ACC112 (cell line): Measurements from ENCODE around the gene ACE.

Experiments
- H2AFZ ChIP-seq: fragments of 200-600 bp; sonication (generic); one replicate; pipeline ENCODE4 v1.6.0; 2017; ENCODE audit warnings: antibody characterized with exemption, low read length; ENCODE audit not compliant: unreplicated experiment
- H3K27ac ChIP-seq: fragments of 200-600 bp; sonication (generic); 2 replicates; pipeline ENCODE4 v1.5.1; 2014; ENCODE audit warnings: low read depth, mild to moderate bottlenecking, antibody characterized with exemption, low read length, moderate library complexity
- H3K27me3 ChIP-seq: fragments of 200-600 bp; sonication (generic); 2 replicates; pipeline ENCODE4 v1.6.1; 2014; ENCODE audit warnings: mild to moderate bottlenecking, antibody characterized with exemption, low read length, moderate library complexity, mixed read lengths; ENCODE audit not compliant: insufficient read depth
- H3K36me3 ChIP-seq: fragments of 200-600 bp; sonication (generic); 2 replicates; pipeline ENCODE4 v1.6.1; 2016; ENCODE audit warnings: mild to moderate bottlenecking, antibody characterized with exemption, low read length, moderate library complexity, mixed read lengths; ENCODE audit not compliant: insufficient read depth
- H3K4me1 ChIP-seq: fragments of 200-600 bp; sonication (generic); one replicate; pipeline ENCODE4 v1.6.1; 2016; ENCODE audit warnings: low read length, mixed read lengths; ENCODE audit not compliant: insufficient read depth, unreplicated experiment, control insufficient read depth
- H3K4me3 ChIP-seq: fragments of 200-600 bp; sonication (generic); 2 replicates; pipeline ENCODE4 v1.5.1; 2014; ENCODE audit warnings: mild to moderate bottlenecking, low read depth, low read length
- H3K79me2 ChIP-seq: fragments of 200-600 bp; sonication (generic); one replicate; pipeline ENCODE4 v1.6.0; 2016; ENCODE audit warnings: low read length; ENCODE audit not compliant: control insufficient read depth, unreplicated experiment, insufficient read depth

Gene ACE

DNA sequence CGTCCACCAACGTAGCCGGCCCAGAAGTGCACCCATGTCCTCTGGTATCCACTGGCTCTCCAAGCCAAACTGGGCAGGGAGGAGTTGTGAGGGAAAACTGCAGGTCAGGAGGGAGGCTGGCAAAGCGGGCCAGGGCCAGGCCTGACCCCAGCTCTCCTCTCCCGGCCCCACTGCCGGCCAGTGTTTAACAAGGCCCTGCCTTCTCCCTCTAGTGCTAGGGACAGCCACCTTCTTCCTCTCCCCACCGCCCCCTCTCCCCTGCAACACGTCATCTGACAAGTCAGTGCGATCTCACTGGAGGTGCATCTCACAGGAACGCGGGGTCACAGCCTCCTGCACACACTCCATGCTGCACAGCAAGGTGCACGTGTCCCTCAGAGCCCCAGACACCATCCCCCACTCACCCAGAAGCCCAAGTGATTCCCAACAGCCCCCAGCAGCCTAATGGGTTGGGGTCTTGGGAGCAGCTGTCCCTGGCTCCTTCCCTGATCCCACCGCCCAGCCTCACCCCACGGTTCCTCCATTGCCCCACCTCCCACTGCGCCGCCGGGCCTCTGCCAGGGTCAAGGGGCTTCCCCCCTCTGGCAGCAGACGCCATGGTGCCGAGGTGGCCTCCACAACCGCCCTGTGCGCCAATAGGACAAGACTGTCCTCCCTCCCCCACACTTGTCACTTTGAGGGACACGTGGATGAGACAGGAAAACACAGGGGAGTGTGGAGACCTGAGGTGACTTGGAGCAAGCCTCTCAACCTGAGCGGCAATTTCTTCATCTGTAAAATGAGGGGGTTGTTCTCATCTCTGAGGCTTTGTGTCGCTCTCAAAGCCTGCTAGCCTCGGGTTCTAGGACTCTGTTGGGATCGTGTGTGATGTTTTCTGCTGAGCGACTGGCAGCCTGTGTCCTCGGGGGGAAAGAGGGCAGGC, 1.1 kb upstream of the ACE start:
- Histone ChIP-seq H3K4me3 (no peak overlapping the region), H3K79me2 (no peaks in the 10 kb centered on the region), H3K27ac (no peak overlapping the region), H3K4me1 (peaks cover 12% of the 10 kb centered on the region), H3K36me3 (no peaks in the 10 kb centered on the region), H2AFZ (no peak overlapping the region), H3K27me3 (no peaks in the 10 kb centered on the region)

DNA sequence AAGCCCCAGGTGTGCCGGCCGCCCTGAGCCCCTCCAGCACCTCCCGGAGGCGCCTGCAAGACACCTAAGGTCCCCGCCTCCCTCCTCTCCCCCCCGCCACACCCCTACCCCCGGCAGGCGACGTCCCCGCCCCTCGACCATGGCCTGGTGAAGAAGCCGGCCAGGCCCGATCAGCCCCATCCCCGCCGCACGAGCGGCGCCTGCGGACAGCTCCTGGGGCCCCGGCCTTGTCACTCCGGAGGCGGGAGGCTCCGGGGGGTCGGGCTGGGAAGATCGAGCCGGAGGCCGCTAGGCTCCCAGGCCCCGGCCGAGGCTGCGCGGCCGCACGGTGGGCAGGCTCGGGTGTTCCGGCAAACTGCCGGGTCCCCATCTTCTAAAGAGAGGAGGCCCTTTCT, 405 bp upstream of the ACE start:
- H2AFZ ChIP-seq: peak overlapping the region; percentile 83
- H3K27ac ChIP-seq: no peak overlapping the region
- H3K27me3 ChIP-seq: no peaks in the 10 kb centered on the region
- H3K36me3 ChIP-seq: no peaks in the 10 kb centered on the region
- peaks cover 12% of the 10 kb centered on the region for H3K4me1 ChIP-seq
- peak overlapping the region; percentile 79 for H3K4me3 ChIP-seq
- no peaks in the 10 kb centered on the region for H3K79me2 ChIP-seq

DNA sequence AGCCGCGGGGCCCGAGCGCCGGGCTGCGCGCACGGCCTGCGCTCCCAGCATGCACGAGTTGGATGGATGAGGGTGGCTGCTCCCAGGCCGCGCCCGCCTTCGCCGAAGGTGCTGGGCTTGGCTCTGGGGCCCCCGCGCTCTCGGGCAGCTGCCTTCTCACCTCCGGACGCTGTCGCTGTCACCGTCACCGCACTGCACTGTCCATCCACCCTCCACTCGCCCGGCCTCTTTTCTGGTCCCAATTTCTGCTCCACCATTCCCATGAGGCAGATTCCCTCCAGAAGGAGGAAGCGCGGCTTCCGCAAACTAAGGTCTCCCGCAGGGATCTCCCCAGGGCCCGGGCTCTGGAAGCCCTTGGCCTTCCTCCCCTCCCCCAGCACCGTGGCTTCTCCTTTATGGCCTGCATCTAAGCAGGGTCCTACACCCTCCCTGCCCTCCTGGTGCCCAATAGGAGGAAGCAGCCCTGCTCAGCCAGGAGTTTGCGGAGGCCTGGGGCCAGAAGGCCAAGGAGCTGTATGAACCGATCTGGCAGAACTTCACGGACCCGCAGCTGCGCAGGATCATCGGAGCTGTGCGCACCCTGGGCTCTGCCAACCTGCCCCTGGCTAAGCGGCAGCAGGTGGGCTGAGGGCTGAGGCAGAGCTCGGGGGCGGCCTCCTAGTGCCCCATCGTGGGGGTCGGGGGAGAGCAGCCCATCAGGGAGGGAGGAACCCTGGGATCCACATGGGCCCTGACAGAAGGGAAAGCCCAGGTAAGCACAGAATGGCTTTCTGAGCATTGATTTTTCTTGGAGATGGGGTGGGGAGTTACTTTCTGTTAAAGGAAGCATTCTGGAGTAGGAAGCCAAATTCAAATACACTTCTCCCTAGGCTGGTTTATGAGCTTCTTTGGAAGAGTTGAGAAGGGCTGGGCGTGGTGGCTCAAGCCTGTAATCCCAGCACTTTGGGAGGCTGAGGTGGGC, 899 bp downstream of the ACE start:
- Histone ChIP-seq H3K4me3 (peak overlapping the region; percentile 79), H2AFZ (peak overlapping the region; percentile 83), H3K79me2 (no peaks in the 10 kb centered on the region), H3K27ac (no peak overlapping the region), H3K27me3 (no peaks in the 10 kb centered on the region), H3K36me3 (no peaks in the 10 kb centered on the region), H3K4me1 (peaks cover 12% of the 10 kb centered on the region)

DNA sequence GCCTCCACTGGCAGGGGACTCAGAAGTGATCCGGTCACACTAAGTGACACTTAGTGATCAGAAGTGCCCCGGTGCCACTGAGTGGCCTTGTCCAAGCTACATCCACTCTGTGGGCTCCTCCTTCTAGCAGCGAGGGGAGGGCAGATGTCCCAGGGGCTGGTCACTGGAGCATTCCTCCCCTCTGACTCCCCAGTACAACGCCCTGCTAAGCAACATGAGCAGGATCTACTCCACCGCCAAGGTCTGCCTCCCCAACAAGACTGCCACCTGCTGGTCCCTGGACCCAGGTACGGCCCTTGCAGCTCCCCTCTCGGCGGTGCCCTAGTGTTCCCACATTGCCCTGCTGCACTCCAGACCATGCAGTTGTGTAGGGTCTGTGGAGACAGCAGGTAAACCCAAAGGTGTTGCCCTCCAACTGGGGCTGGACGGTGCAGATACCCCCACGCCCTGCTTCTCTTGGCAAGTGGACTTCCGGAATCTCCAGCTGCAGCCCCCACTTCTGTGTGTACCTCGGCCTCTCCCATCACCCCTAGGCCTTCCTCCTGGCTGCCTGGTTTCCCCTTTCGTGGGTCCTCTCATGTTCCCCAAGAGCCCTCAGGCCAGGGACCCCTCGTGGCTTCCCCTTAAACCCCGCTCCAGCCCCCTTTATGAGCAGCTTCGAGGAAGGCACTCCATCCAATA, 2.1 kb downstream of the ACE start:
- H3K79me2 ChIP-seq: no peaks in the 10 kb centered on the region
- no peaks in the 10 kb centered on the region for H3K36me3 ChIP-seq
- H2AFZ ChIP-seq: peak overlapping the region; percentile 50
- no peak overlapping the region for H3K27ac ChIP-seq
- no peaks in the 10 kb centered on the region for H3K27me3 ChIP-seq
- H3K4me1 ChIP-seq: peaks cover 12% of the 10 kb centered on the region
- no peak overlapping the region for H3K4me3 ChIP-seq

DNA sequence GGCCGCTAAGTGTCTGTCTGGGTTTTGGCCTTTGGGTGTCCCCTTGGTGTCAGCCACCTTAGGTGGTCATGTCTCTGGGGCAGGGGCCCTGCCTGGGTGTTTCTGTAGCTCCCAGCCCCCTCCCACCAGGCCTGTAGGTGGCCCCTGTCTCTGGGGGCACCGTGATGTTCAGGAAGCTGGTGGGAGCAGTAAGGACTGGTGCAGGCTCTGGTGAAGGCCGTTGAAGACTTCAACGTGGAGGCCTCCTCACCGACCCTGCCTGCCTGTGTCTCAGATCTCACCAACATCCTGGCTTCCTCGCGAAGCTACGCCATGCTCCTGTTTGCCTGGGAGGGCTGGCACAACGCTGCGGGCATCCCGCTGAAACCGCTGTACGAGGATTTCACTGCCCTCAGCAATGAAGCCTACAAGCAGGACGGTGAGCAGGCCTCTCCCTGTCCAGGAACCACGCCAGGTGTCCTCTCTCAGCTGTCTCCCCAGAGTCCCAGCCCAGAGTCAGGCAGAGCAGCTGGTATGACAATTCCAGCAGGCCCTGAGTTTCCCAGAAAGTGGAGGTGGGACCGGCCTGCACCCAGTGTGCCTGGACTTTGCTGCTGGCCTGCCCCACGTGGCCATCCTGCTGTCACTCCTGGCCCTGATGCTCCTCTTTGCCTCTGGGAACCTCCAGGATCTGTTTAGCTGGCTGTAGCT, 2.8 kb downstream of the ACE start:
- Histone ChIP-seq H3K27me3 (no peaks in the 10 kb centered on the region), H3K4me1 (peaks cover 12% of the 10 kb centered on the region), H3K36me3 (no peaks in the 10 kb centered on the region), H3K79me2 (no peaks in the 10 kb centered on the region), H3K4me3 (no peak overlapping the region), H2AFZ (no peak overlapping the region), H3K27ac (no peak overlapping the region)

DNA sequence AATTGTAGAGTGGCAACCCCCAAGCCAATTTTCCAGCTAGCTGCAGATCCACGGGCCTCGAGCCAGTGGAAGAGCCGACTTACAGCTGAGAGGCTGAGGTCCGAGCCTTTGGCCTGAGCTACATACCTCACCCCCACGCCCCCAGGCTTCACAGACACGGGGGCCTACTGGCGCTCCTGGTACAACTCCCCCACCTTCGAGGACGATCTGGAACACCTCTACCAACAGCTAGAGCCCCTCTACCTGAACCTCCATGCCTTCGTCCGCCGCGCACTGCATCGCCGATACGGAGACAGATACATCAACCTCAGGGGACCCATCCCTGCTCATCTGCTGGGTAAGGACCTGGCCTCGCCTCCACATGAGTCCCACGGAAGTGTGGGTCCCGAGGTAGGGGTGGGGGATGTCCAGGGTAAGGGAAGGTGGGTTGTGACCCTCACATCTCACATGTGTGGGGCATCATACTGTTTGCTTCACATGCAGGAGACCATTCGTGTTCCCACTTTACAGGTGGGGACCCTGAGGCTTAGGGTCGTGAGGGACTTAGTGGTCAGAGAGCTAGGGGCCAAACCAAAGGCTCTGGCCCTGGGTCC, 3.4 kb downstream of the ACE start:
- H3K36me3 ChIP-seq: no peaks in the 10 kb centered on the region
- H3K79me2 ChIP-seq: no peaks in the 10 kb centered on the region
- H3K27me3 ChIP-seq: no peaks in the 10 kb centered on the region
- no peak overlapping the region for H3K27ac ChIP-seq
- no peak overlapping the region for H2AFZ ChIP-seq
- peaks cover 12% of the 10 kb centered on the region for H3K4me1 ChIP-seq
- no peak overlapping the region for H3K4me3 ChIP-seq

DNA sequence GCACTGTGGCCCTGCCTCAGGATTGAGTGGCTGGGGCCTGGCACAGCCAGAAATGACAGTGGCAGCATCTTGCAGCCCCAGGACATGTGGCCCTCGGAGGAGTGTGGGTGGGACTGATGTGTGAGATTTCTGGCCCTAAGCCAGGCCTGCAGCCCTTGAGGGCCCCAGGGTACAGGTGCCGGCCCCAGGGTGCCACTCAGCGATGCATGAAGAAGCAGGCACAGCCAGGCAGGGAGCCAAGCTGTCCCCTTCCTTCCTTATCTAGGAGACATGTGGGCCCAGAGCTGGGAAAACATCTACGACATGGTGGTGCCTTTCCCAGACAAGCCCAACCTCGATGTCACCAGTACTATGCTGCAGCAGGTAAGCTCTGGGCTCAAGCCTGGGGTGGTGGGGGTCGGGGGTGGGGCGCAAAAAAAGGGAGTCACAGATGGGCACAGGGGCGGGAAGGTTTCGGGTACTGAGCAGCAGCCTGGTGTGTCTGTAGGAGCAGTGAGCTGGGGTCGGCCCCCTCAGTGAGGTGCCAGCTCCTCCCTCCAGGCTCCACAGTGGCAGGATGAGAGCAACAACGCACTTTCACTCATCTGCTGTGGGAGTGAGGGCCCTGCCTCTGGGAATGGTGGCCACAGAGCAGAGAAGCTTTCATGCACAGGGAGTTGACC, 4.1 kb downstream of the ACE start:
- Histone ChIP-seq H3K27ac (no peak overlapping the region), H3K4me3 (no peak overlapping the region), H3K27me3 (no peaks in the 10 kb centered on the region), H3K4me1 (peaks cover 12% of the 10 kb centered on the region), H2AFZ (no peak overlapping the region), H3K36me3 (no peaks in the 10 kb centered on the region), H3K79me2 (no peaks in the 10 kb centered on the region)

DNA sequence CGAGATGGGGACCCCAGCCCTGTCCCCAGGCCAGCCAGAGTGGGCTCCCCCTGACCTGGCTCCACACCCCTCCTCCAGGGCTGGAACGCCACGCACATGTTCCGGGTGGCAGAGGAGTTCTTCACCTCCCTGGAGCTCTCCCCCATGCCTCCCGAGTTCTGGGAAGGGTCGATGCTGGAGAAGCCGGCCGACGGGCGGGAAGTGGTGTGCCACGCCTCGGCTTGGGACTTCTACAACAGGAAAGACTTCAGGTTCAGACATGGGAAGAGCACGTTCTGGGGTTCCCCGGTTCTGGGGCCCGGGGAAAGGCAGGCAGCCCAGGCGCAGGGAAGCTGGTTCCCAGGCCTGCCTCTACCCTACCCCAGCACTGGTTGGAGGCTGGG, 4.6 kb downstream of the ACE start:
- Histone ChIP-seq H3K4me1 (peaks cover 12% of the 10 kb centered on the region), H3K79me2 (no peaks in the 10 kb centered on the region), H3K27ac (no peak overlapping the region), H2AFZ (no peak overlapping the region), H3K27me3 (no peaks in the 10 kb centered on the region), H3K4me3 (no peak overlapping the region), H3K36me3 (no peaks in the 10 kb centered on the region)

DNA sequence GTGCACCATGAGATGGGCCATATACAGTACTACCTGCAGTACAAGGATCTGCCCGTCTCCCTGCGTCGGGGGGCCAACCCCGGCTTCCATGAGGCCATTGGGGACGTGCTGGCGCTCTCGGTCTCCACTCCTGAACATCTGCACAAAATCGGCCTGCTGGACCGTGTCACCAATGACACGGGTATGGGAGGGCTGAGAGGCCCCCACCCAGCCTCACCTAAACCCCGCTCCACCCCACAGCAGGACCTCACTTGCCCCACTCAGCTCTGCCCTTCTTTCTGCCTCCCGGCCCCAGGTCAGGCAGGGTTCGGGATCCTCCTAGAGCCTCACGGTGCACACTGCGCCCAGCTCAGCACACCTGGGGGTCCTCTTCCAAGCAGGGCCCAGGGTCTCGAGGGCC, 5.6 kb downstream of the ACE start:
- Histone ChIP-seq H3K36me3 (no peaks in the 10 kb centered on the region), H3K4me1 (peaks cover 12% of the 10 kb centered on the region), H3K27ac (no peak overlapping the region), H3K79me2 (no peaks in the 10 kb centered on the region), H3K27me3 (no peaks in the 10 kb centered on the region), H2AFZ (no peak overlapping the region), H3K4me3 (no peak overlapping the region)
